Trophoblast cell (in vitro differentiated cells and primary cell): ENCODE measurements around the gene SPOCK1.

ENCODE experiments used
- DNase-seq, 2 donors: peaks; one replicate each; pipeline ENCODE4 v3.0.0-alpha.2; 2016
- H2AFZ ChIP-seq: 2 replicates; pipeline ENCODE4 v1.6.1; 2013; ENCODE audit warnings: low read length, moderate library complexity, mild to moderate bottlenecking; ENCODE audit not compliant: insufficient read depth, poor library complexity
- H2AK5ac ChIP-seq: 2 replicates; pipeline ENCODE4 v1.6.1; 2013; ENCODE audit warnings: mild to moderate bottlenecking, low read length
- H2BK120ac ChIP-seq: 2 replicates; pipeline ENCODE4 v1.6.1; 2013; ENCODE audit warnings: low read length, mild to moderate bottlenecking, moderate library complexity; ENCODE audit not compliant: insufficient read depth, poor library complexity
- H2BK12ac ChIP-seq: 2 replicates; pipeline ENCODE4 v1.6.1; 2013; ENCODE audit warnings: mild to moderate bottlenecking, low read length, moderate library complexity
- H2BK5ac ChIP-seq: 2 replicates; pipeline ENCODE4 v1.6.1; 2013; ENCODE audit warnings: low read length, low read depth, moderate library complexity, mild to moderate bottlenecking; ENCODE audit not compliant: poor library complexity
- H3K14ac ChIP-seq: 2 replicates; pipeline ENCODE4 v1.6.1; 2013; ENCODE audit warnings: mild to moderate bottlenecking, low read length
- H3K18ac ChIP-seq: 2 replicates; pipeline ENCODE4 v1.6.1; 2013; ENCODE audit warnings: mild to moderate bottlenecking, low read length
- H3K23ac ChIP-seq: 2 replicates; pipeline ENCODE4 v1.6.1; 2013; ENCODE audit warnings: low read length
- H3K27ac ChIP-seq: 2 replicates; pipeline ENCODE4 v1.5.1; 2013; ENCODE audit warnings: low read depth, mild to moderate bottlenecking, inconsistent platforms, low read length, moderate library complexity
- H3K27me3 ChIP-seq: 2 replicates; pipeline ENCODE4 v1.6.1; 2013; ENCODE audit warnings: inconsistent platforms, mild to moderate bottlenecking, low read length, moderate library complexity; ENCODE audit not compliant: insufficient read depth
- H3K36me3 ChIP-seq, 2 experiments: 1 replicate in 1 of 2; 2 replicates in 1 of 2; pipeline ENCODE4 v1.6.1; 2013; ENCODE audit warnings: low read length in 2 of 2, mild to moderate bottlenecking in 2 of 2, moderate library complexity in 1 of 2; ENCODE audit not compliant: insufficient read depth in 2 of 2, control insufficient read depth in 1 of 2
- H3K4ac ChIP-seq: 2 replicates; pipeline ENCODE4 v1.6.1; 2013; ENCODE audit warnings: low read depth, mild to moderate bottlenecking, low read length, moderate library complexity
- H3K4me1 ChIP-seq, 2 experiments: 1 replicate in 1 of 2; 2 replicates in 1 of 2; pipeline ENCODE4 v1.6.1; 2013; ENCODE audit warnings: low read length in 2 of 2, mild to moderate bottlenecking in 2 of 2, moderate library complexity in 1 of 2; ENCODE audit not compliant: insufficient read depth in 2 of 2, control insufficient read depth in 1 of 2
- H3K4me2 ChIP-seq: 2 replicates; pipeline ENCODE4 v1.6.1; 2013; ENCODE audit warnings: inconsistent platforms, mild to moderate bottlenecking, low read length, moderate library complexity
- H3K4me3 ChIP-seq: 2 replicates; pipeline ENCODE4 v1.5.1; 2013; ENCODE audit warnings: mild to moderate bottlenecking, low read depth, low read length, inconsistent platforms
- H3K79me1 ChIP-seq: one replicate; pipeline ENCODE4 v1.6.1; 2013; ENCODE audit warnings: low read length
- H3K79me2 ChIP-seq: 2 replicates; pipeline ENCODE4 v1.6.1; 2013; ENCODE audit warnings: low read length, mild to moderate bottlenecking; ENCODE audit not compliant: control insufficient read depth, insufficient read depth, poor library complexity
- H3K9ac ChIP-seq: 2 replicates; pipeline ENCODE4 v1.6.1; 2013; ENCODE audit warnings: mild to moderate bottlenecking, low read length
- H3K9me3 ChIP-seq: 2 replicates; pipeline ENCODE4 v1.6.1; 2013; ENCODE audit warnings: low read depth, mild to moderate bottlenecking, control low read depth, inconsistent platforms, low read length; ENCODE audit not compliant: insufficient read depth
- H4K12ac ChIP-seq: 2 replicates; pipeline ENCODE4 v1.6.1; 2013; ENCODE audit warnings: low read depth, mild to moderate bottlenecking, low read length, moderate library complexity
- H4K8ac ChIP-seq: 2 replicates; pipeline ENCODE4 v1.6.1; 2013; ENCODE audit warnings: low read depth, mild to moderate bottlenecking, low read length, moderate library complexity
- H4K91ac ChIP-seq: one replicate; pipeline ENCODE4 v1.6.1; 2013; ENCODE audit warnings: low read depth, mild to moderate bottlenecking, low read length, moderate library complexity
- WGBS: extraction: QIAGEN DNeasy Blood & Tissue Kit; methylation state at CpG from one replicate; pipeline ENCODE4 v1.1.7; 2013; ENCODE audit warnings: missing lambda C conversion rate; ENCODE audit not compliant: insufficient read length, insufficient coverage; ENCODE audit errors: extremely low coverage; 5-methylcytosine and 5-hydroxymethylcytosine counted together

Gene SPOCK1

GRCh38 chr5:137027758-137028157 lies 471.4 kb downstream of the SPOCK1 start:
- Histone ChIP-seq H2AK5ac (no peak overlapping the region), H3K4me3 (no peak overlapping the region), H4K8ac (no peak overlapping the region), H3K9me3 (no peaks in the 10 kb centered on the region), H3K36me3 (no peaks in the 10 kb centered on the region), H3K4me1 (no peaks in the 10 kb centered on the region), H3K18ac (no peak overlapping the region), H4K12ac (no peak overlapping the region), H2AFZ (no peak overlapping the region), H3K4ac (no peak overlapping the region), H3K79me1 (no peaks in the 10 kb centered on the region), H3K4me2 (no peak overlapping the region), H2BK5ac (no peak overlapping the region), H3K23ac (no peak overlapping the region), H2BK120ac (no peak overlapping the region), H3K79me2 (no peaks in the 10 kb centered on the region), H3K27ac (no peak overlapping the region), H3K14ac (no peak overlapping the region), H4K91ac (no peak overlapping the region), H2BK12ac (no peak overlapping the region), H3K9ac (no peak overlapping the region), H3K27me3 (no peaks in the 10 kb centered on the region)
- no peak for DNase-seq
- WGBS = no CpG with 5 or more reads among the region's 1 CpG

GRCh38 chr5:137026296-137026695 lies 472.8 kb downstream of the SPOCK1 start:
- DNase-seq = no peak
- H3K4ac ChIP-seq = no peak overlapping the region
- H3K79me1 ChIP-seq = no peaks in the 10 kb centered on the region
- H3K4me1 ChIP-seq = no peaks in the 10 kb centered on the region
- H2BK120ac ChIP-seq = no peak overlapping the region
- H3K23ac ChIP-seq = no peak overlapping the region
- no peak overlapping the region for H2AFZ ChIP-seq
- no peak overlapping the region for H3K4me3 ChIP-seq
- no peaks in the 10 kb centered on the region for H3K27me3 ChIP-seq
- H3K36me3 ChIP-seq = no peaks in the 10 kb centered on the region
- no peak overlapping the region for H4K8ac ChIP-seq
- no CpG with 5 or more reads among the region's 2 CpGs for WGBS
- H2BK12ac ChIP-seq = no peak overlapping the region
- no peak overlapping the region for H3K27ac ChIP-seq
- H3K4me2 ChIP-seq = no peak overlapping the region
- H3K9me3 ChIP-seq = no peaks in the 10 kb centered on the region
- H3K79me2 ChIP-seq = no peaks in the 10 kb centered on the region
- no peak overlapping the region for H2AK5ac ChIP-seq
- H4K91ac ChIP-seq = no peak overlapping the region
- H3K9ac ChIP-seq = no peak overlapping the region
- no peak overlapping the region for H4K12ac ChIP-seq
- H3K14ac ChIP-seq = no peak overlapping the region
- no peak overlapping the region for H3K18ac ChIP-seq
- no peak overlapping the region for H2BK5ac ChIP-seq

DNA sequence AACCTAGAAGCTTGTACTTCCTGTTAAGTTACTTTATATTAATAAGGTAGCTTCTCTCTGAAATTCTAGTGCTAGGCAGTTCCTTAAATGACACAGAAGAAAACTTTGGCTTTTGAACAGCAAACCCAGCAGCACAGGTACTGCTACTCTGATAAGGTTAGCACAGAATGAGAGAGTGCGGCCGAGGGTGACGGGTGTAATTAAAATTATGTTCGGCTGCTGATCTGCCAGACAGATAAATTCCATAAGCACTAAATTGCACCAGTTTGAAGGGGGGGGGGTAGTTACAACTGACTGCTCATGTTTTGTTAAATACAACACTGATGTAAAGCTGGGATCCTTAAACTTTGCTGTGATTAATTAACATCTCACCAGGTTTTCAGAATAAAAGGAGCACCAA lies 475.1 kb downstream of the SPOCK1 start:
- Histone ChIP-seq H2AK5ac (no peak overlapping the region), H3K9me3 (no peaks in the 10 kb centered on the region), H3K36me3 (no peaks in the 10 kb centered on the region), H3K18ac (no peak overlapping the region), H3K27me3 (no peaks in the 10 kb centered on the region), H3K4ac (no peak overlapping the region), H3K4me1 (no peaks in the 10 kb centered on the region), H4K8ac (no peak overlapping the region), H2BK120ac (no peak overlapping the region), H3K14ac (no peak overlapping the region), H3K4me2 (no peak overlapping the region), H2AFZ (no peak overlapping the region), H3K79me2 (no peaks in the 10 kb centered on the region), H3K27ac (no peak overlapping the region), H3K79me1 (no peaks in the 10 kb centered on the region), H4K12ac (no peak overlapping the region), H3K23ac (no peak overlapping the region), H4K91ac (no peak overlapping the region), H2BK12ac (no peak overlapping the region), H3K4me3 (no peak overlapping the region), H2BK5ac (no peak overlapping the region), H3K9ac (no peak overlapping the region)
- DNase-seq = no peak
- no CpG with 5 or more reads among the region's 4 CpGs for WGBS

DNA sequence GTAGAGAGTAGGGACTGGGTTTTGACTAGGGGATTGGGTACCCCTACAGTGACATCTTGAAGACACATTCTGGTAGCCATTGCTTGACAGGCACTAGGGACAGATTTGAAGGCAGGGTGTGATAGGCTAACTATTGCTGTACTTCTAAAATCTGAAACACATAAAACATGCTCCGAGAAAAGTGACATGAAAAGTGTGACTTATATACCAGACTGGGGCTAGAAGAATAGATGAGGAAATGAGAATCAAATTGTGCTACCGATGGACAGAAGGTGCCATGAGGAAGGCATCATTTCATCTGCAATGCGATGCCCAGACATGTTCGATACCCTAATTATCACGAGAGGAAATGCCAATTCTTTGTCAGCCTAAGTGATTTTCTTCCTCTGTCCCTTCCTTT lies 475.8 kb downstream of the SPOCK1 start:
- Histone ChIP-seq H3K4me1 (no peaks in the 10 kb centered on the region), H3K27ac (no peak overlapping the region), H3K9me3 (no peaks in the 10 kb centered on the region), H2BK5ac (no peak overlapping the region), H4K12ac (no peak overlapping the region), H3K23ac (no peak overlapping the region), H3K79me1 (no peaks in the 10 kb centered on the region), H3K79me2 (no peaks in the 10 kb centered on the region), H3K27me3 (no peaks in the 10 kb centered on the region), H2AK5ac (no peak overlapping the region), H3K4me2 (no peak overlapping the region), H4K8ac (no peak overlapping the region), H3K36me3 (no peaks in the 10 kb centered on the region), H3K4me3 (no peak overlapping the region), H3K18ac (no peak overlapping the region), H4K91ac (no peak overlapping the region), H3K9ac (no peak overlapping the region), H2BK12ac (no peak overlapping the region), H2AFZ (no peak overlapping the region), H2BK120ac (no peak overlapping the region), H3K14ac (no peak overlapping the region), H3K4ac (no peak overlapping the region)
- no peak for DNase-seq
- no CpG with 5 or more reads among the region's 5 CpGs for WGBS
